ENCODE data around the gene BSPH1.
"Not testable (repeated sequence)": the region's sequence is repeated elsewhere in the genome, so short reads cannot be mapped to it uniquely, and the experiment has no call there.

Gene BSPH1, protein sequence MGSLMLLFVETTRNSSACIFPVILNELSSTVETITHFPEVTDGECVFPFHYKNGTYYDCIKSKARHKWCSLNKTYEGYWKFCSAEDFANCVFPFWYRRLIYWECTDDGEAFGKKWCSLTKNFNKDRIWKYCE

DNA sequence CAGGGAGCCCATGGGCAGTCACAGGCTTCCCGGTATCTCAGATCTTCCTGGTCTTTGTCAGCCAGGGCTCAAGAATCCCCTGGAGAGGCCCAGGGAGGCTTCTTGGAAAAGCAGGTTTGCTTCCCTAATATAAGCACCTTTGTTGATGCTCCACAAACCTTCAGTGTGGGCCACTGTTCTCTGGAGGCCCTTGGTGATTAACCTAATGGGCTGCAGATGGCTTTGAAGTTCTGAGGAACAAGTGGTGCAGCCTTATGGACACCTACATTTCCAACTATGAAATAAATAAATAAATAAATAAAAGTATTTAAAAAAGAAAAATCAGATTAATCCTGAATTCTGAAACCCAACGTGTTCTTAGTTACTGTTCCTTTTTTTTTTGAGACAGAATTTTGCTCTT, at the start of gene BSPH1:
Gene BSPH1, minus strand, starts transcription at position 101 of the 400 bp plus-strand sequence. Its CDS starts 89 bp downstream, at position 12.
- no peak for DNase-seq (ENCODE audit: low spot score)

DNA sequence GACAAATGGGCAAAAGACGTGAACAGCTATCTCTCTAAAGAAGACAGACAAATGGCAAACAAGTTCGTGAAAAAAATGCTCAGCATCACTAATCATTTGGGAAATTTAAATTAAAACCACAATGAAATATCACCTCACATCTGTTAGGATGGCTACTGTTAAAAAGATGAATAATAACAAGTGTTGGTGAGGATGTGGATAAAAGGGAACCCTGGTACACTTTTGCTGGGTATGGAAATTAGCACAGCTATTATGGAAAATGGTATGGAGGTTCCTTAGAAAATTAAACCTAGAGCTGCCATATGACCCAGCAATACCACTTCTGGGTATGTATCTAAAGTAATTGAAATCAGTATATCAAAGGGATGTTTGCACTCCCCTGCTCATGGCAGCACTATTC, 44.8 kb upstream of the BSPH1 start:
- no peak for DNase-seq (ENCODE audit: low spot score)

DNA sequence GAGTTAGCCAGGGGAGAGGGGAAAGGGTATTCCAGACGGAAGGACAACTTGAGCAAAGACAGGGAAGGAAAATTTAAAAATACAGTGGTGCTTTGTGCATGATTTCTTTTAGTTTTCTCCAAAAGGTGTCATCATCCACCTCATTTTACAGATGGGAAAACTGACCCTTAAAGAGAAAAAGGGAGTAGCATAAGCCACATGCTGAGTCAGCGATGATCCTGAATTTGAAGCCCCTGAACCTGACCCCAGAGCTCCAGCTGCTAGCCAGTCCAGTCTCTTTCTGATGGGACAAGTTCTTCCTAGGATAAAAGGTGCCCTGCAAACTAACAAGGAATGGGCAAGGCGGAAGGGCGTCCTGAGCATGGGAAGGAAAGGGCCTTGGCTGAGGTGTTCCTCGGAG, 41.6 kb upstream of the BSPH1 start:
- no peak for DNase-seq (ENCODE audit: low spot score)

DNA sequence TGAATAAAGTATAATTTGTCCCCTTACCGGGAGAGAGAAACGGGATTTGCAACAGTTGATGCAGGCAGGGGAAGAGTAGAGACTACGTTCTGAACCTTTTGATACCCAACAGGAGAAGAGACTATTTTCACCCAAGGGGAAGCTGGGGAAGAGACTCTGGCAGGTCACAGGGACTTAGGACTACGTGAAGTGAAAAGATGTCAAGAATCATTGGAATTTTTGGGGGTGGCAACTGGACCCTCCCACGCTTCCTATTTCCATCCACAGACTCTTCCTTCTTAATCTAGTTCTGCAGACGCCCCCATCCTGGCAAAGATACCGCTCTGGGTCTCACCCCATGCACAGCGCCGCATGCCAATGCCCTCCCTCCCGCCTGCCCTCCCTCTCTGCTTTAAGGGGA, 38.1 kb upstream of the BSPH1 start:
- no peak for DNase-seq (ENCODE audit: low spot score)

DNA sequence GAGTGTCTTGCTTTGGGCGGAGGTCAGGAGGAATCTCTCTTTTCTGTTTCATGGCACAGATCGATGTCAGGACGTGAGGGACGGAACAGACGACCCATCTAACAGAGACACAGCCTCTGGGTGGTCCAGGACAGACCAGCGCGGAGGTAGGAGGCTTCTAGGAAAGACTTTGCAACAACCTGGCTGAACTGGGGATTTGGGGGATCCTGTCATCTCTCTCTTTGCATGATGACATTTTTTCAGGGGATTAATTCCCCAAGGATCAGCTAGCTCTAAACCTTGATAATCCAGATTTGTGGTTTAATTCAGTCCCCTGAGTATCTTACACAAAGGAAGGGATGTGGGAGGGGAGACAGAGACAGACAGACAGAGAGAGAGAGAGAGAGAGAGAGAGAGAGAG, 37.5 kb upstream of the BSPH1 start:
- DNase-seq (ENCODE audit: low spot score): no peak

DNA sequence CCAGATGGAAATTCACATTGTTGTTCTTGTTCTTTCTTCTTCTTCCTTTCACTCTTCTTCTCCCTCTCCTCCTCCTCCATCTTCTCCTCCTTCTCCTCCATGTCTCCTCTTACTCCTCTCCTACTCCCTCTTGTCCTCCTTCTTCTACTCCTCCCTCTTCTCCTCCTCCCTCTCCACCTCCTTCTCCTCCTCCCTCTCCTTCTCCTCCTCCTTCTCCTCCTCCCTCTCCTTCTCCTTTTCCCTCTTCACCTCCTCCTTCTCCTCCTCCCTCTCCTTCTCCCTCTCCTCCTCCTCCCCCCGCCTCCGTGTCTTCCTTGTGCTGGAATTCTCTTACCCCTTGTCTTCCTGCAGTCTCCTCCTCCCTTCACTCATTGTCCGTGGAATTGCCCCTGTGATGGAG, 33.5 kb upstream of the BSPH1 start:
- DNase-seq (ENCODE audit: low spot score): no peak

DNA sequence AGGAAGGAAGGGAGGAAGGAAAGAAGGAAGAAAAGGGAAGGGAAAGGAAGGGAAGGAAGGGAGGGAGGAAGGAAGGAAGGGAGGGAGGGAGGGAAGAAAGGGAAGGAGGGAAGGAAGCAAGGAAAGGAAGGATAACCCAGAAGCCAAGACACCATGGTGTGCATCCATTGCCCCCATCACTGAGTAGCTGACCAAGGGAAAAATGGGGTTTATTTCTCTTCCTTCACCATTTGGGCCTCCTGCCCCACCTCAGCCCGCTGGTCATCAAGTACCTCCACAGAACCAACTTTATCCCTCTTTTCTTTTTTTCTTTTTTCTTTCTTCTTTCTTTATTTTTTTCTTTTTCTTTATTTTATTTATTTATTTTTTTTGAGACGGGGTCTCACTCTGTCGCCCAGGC, 31.5 kb upstream of the BSPH1 start:
- DNase-seq (ENCODE audit: low spot score): no peak

DNA sequence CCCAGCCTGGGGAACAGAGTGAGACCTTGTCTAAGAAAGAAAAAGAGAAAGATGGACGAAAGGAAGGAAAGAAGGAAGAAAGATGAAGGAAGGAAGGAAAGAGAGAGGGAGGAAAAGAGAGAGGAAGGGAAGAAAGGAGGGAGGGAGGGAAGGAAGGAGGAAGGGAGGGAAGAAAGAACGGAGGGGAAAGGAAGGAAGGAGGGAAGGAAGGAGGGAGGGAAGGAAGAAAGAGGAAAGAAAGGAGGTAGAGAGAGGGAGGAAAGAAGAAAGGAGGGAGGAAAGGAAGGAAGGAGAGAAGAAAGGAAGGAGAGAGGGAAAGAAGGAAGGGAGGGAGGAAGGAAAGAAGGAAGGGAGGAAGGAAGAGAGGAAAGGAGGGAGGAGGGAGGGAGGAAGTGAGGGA, 31.0 kb upstream of the BSPH1 start:
- no peak for DNase-seq (ENCODE audit: low spot score)

DNA sequence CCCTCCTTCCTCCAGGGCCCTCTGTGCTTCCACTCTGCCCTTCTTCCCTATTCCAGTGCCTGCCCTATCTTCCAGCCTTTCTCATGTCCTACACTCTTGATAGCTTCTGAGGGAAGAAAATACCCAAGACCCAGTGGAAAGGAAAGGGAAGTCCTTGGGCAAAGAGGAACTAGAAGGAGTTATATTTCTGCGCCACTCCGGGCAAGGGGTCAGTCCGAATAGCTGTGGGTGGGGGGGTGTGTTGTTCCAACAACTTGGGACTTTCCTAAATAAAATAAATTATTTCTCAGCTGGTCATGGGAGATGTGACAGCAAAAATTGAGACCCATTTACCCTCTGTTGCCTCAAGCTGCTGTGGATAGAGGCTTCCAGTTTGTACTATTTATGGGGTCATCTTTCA, 28.7 kb upstream of the BSPH1 start:
- no peak for DNase-seq (ENCODE audit: low spot score)

DNA sequence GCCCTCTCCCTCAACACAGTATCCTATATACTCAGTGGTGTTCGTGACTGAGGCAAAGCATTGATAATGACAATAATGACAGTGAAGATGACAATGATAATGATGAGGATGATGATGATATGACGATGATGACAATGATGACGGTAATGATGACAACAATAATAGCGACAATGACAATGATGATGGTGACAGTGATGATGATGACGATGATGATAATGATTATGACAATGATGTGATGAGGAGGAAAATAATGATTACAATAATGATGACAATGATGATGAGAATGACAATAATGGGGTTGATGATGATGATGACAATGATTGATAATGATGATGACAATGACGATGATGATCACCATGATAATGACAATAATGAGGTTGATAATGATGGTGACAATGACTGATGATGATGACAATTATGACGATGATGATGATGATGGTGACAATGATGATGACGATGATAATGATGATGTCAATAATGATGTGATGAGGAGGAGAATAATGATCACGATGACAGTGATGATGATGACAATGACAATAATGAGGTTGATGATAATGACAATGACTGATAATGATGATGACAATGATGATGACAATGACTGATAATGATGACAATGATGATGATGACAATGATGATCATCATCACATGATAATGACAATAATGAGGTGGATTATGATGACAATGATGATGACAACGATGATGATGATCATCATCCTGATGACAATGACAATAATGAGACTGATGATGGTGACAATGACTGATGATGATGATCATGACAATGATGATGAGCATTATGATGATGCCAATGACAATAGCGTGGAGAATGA, 19.2 kb upstream of the BSPH1 start:
- no peak for DNase-seq (ENCODE audit: low spot score)

DNA sequence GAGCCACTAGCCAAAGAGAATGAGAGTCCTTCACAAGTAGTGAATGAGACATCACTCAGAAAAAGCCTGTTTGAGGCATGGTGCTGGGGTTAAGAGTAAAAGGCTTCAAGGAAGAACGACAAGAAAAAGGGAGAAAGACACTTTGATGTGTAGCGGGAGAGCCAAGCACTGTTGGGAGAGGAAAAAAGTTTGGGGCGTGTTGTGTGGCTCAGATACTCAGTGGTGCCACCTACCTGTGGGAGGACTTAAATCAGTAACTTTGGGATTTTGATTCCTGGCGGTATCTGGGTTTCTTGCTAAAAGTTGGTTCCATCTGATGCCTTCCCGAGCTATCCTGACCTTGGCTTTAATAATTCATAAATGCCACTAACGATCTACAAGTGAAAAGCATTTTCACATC, 14.8 kb upstream of the BSPH1 start:
- peak; percentile 48 for DNase-seq (ENCODE audit: low spot score)

DNA sequence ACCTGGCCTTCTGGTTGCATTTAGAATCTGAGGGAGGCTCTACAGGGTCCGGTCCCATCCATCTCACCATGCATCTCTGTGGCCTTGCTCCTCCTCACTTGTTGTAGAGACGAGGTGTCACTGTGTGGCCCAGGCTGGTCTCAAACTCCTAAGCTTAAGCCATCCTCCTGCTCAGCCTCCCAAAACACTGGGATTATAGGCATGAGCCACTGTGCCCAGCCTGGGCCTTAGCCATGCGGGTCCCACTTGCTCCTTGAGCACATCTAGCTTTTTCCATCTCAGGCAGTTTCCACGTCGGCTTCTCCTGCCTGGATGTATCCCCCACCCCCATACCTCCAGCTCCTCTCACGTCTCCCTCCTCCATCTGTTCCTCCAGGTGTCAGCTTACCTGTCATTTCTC, 12.3 kb upstream of the BSPH1 start:
- no peak for DNase-seq (ENCODE audit: low spot score)

DNA sequence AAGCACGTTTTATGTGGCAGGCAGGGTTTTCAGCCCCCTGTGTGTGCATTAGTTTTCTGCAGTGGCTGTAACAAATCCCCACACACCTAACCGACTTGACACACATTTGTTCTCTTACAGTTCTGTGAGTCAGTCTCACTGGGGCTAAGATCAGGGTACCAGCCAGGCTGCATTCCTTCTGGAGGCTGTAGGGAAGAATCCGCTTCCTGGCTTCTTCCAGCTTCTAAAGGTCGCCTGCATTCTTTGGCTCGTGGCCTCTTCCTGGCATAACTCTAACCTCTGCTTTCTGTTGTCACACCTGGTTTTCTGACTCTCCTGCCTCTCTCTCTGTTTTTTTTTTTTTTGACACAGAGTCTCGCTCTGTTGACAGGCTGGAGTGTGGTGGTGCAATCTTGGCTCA, 8.9 kb upstream of the BSPH1 start:
- no peak for DNase-seq (ENCODE audit: low spot score)

DNA sequence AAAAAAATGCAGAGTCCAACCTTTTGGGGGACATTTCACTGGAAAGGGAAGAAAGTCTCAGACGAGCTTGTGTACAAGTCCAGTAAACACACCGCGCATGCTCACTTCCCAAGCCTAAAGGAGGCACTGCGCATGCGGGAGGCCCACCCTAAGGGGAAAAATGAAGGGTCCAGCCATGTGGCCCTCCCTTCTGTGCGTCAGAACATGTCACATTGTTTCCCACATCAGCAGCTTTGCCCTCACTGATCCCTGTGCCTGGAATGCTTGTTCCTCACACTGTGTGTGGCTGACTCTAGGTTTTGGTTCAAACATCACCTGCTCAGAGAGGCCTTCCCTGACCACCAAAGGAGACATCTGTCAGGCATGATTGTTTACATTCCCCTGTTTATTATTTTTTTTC, 6.8 kb upstream of the BSPH1 start:
- DNase-seq (ENCODE audit: low spot score): no peak

DNA sequence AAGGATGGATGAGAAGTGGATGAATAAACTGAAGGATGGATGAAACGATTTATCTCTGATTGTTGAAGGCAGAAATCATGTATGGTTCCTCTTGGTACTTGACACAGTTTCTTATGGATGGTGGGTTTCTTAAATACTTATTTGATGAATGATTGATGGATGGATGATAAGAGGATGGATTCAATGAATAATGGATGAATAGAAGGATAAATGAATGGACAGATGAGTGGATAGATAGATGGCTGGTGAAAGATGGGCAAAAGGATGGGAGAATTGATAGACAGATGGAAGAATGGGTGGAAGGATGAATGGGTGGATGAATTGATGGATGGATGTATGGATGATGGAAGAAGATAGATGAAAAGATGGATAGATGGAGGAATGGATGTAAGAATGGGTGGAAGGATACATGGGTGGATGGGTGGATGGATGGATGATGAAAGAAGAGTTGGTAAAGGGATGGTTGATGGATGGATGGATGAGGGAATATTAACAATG, 4.3 kb upstream of the BSPH1 start:
- no peak for DNase-seq (ENCODE audit: low spot score)

DNA sequence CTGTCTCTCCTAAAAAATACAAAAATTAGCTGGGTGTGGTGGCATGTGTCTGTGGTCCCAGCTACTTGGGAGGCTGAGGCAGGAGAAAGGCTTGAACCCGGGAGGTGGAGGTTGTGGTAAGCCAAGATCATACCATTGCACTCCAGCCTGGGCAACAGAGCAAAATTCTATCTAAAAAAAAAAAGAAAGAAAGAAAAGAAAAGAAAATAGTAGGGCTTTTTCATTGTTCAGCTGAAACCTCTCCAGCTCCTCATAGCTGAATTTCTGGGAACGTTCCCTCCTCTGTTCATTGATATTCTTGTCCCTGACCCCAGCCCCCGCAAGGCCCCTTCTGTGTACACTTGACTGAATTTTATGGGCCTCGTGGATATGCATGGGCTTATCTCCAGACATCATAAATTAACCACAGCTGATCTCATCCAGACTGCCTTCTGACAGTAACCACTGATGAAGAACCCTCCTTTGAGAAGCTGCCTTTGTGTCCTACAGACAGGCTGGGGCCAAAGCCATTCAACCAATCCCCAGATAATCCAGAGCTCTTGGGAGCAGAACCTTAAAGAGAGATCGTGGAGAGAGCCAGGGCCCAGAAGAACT, 2.3 kb upstream of the BSPH1 start, which contains the start of gene ELSPBP1:
Gene ELSPBP1, plus strand, starts transcription at position 424 of the 594 bp plus-strand sequence. CDS start 14,036 bp downstream, outside the sequence.
- no peak for DNase-seq (ENCODE audit: low spot score)

DNA sequence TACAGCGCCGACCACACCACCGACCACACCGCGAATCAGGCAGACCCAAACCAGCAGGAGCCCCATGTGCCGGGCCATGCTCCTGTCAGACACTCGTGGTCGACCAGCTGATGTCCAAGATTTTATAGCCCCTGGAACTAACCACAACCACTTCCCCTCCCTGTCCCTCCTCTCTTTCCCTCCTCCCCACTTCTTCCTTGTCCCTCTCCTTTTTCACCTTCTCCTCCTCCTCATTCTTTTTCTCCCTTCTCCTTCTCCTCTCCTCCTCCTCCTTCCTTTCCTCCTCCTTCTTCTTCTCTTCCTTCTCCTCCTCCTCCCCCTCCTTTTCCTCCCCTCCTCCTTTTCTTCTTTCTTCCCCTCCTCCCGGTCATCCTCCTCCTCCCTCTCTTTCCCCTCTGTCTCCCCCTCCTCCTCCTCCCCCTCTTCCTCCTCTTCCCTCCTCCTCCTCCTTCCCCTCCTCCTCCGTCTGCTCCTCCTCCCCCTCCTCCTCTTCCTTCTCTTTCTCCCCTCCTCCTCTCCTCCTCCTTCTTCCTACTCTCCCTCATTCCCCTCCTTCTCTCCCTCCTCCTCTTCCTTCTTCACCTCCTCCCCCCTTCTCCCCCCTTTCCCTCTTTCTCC, 670 bp downstream of the BSPH1 start:
- no peak for DNase-seq (ENCODE audit: low spot score)

DNA sequence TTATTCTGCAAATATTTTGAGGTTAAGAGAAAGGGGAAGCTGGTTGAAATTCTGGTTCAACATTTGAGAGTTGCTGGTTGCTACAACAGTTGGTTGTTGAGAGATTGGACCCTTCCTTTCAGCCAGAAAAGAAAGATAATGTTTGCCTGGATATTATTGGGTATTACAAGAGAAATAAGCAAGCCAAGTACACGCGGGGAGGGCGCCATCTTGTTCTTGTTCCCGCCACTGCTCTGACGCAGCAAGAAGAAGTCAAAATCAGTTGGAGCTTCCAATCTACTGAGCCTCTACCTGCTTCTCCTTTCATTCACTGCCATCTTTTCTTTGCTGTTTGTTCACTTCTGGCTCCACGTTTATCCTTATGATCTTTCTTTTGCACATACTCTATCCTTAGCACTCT, 18.4 kb downstream of the BSPH1 start:
- no peak for DNase-seq (ENCODE audit: low spot score)

DNA sequence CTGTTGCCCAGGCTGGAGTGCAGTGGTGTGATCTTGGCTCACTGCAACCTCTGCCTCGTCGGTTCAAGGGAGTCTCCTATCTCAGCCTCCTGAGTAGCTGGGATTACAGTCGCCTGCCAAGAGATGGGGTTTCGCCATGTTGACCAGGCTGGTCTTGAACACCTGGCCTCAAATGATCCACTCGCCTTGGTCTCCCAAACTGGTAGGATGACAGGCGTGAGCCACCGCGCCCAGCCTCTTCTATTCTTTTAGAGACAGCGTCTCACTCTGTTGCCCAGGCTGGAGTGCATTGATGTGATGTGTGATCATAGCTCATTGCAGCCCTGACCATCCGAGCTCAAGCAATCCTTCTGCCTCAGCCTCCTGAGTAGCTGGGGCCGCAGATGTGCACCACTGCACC, 36.0 kb downstream of the BSPH1 start:
- DNase-seq (ENCODE audit: low spot score): not testable (repeated sequence)

DNA sequence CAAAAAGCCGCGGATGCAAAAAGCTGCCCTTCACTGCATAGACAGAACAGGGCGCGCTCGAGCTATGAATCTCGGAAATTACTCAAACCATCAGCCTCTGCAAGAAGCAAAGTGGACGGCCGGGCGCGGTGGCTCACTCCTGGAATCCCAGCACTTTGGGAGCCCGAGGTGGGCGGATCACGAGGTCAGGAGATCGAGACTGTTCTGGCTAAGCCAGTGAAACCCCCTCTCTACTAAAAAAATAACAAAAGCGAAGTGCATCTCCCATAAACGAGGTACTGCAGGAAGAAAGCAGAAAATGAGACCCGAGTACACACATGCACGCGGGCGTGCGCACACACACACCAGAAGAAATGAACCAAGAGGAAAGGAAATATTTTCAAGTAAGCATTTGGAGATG, 39.8 kb downstream of the BSPH1 start:
- not testable (repeated sequence) for DNase-seq (ENCODE audit: low spot score)

DNA sequence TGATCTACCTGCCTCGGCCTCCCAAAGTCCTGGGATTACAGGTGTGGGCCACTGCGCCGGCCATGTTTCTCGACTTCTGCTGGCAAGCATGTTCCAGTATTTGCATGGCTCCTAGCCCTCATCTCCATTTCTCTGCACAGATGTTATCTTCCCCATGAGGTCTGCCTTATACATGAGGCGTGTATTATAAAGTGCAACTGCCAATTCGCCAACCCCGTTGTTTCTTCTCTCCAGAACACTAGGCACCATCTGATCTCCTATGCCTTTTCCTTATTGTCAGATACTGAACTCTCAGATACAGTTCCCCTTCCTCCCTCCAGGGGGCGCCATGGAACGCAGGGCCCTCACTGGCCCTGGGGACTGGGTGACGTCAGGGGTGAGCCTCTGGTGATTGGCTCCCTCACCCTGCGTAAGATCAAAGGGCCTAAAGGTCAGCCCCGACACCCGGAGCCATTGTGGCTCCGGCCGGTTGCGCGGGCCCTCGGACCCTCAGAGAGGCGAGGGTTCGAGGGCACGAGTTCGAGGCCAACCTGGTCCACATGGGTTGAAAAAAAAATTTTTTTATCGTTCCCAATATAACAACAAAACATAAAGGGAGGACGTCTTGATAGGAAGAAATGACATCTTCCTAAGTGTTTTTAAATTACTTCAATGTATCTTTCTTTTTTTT, 42.0 kb downstream of the BSPH1 start:
- DNase-seq (ENCODE audit: low spot score): not testable (repeated sequence)

DNA sequence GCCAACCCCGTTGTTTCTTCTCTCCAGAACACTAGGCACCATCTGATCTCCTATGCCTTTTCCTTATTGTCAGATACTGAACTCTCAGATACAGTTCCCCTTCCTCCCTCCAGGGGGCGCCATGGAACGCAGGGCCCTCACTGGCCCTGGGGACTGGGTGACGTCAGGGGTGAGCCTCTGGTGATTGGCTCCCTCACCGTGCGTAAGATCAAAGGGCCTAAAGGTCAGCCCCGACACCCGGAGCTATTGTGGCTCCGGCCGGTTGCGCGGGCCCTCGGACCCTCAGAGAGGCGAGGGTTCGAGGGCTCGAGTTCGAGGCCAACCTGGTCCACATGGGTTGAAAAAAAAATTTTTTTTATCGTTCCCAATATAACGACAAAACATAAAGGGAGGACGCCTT, 63.4 kb downstream of the BSPH1 start:
- DNase-seq (ENCODE audit: low spot score): not testable (repeated sequence)

All from SW480 (cell line).